ENCODE measurements around the gene CD109.
"Not testable (repeated sequence)": the region's sequence is repeated elsewhere in the genome, so short reads cannot be mapped to it uniquely, and the experiment has no call there.

The CD109 gene

DNA sequence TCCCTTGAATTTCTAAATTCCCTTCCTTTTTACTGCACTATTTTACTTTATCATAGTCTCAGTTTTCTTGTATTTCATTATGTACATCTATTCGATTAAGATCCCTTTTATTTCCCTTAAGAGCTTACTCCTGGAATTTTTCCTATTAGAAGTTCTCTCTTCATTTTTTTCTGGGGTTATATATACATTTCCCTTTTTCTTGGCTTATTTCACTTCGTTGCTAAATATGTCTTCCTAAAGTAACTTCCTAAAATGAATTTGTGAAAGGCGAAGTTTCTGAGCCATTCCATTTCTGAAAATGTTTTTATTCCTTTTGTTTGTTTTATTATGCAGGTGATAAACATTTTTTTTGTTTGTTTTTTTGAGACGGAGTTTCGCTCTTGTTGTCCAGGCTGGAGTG is 5.9 kb upstream of the CD109 start:
- no peak for DNase-seq

DNA sequence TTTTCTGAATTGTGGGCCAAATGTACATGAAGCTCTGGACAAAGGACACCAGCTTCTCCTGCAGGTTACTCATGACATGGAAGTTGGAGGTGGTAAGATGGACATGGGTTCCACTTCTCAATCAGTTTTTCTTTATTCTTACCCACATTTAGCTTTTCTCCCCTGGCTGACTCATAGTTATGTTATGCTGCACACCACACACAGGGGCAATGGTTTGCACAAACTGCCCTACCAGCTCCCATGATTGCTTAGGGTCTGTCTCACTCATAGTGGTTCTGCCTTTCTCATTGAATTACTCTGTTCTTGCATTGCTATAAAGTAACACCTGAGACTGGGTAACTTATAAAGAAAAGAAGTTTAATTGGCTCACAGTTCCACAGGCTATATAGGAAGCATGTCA is 4.5 kb upstream of the CD109 start:
- DNase-seq: no peak

DNA sequence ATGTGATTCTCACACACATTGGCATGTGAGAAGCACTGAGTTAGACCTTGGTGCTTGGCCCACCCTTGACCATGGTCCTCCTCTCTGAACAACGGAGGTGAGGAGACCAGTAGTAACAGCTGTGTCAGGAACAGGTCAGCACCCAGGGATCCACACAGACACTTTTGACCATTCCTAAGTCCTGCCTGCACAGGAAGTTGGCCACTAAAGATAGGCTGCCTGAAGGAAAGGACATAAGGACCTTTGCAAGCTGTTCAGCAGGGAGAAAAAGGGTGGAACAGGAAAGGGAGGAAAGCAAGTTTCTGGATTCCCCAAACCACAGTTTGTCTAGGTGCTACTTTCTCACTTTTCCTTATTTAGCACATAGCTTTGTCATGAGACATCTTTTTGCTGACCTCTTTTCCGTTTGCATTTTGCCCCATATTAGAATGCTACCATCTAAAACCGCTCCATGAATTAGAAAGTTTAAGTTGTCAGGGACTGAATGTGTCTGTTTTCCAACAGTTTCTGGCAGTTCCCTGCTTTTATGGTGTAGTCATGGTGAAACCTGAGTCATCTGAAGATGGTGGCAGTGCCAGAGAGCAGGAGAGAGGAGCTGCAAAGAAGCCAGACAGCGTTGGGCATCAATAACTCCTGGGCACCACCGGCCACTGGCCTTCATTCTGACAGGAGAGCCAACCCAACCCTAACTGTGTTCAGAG is 1.1 kb upstream of the CD109 start:
- DNase-seq: no peak

DNA sequence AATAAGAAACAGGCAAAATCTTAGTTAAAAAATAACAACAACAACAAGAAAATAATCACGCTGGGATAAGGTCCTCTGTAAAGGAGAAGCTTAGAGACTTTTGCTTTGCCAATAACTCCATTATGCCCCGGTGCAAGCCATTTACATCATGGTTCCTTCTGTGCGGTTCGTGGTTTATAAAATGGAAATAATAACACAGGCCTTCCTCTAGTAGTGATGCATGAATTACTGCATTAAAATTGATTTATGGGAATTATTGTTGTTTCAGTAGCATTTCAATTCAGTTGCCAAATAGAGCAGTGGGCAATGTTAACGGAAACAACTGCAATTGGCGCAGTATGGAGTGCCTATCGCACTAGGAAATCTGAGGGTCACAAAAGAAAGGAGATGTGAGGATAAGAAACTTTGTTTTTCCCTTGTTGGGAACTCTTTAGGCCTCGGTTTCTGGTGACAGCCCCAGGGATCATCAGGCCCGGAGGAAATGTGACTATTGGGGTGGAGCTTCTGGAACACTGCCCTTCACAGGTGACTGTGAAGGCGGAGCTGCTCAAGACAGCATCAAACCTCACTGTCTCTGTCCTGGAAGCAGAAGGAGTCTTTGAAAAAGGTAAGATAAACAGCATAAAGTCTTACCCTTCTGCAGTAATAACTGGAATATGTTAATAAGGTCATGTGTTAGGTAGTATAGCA is 1.1 kb downstream of the CD109 start:
- DNase-seq: no peak

DNA sequence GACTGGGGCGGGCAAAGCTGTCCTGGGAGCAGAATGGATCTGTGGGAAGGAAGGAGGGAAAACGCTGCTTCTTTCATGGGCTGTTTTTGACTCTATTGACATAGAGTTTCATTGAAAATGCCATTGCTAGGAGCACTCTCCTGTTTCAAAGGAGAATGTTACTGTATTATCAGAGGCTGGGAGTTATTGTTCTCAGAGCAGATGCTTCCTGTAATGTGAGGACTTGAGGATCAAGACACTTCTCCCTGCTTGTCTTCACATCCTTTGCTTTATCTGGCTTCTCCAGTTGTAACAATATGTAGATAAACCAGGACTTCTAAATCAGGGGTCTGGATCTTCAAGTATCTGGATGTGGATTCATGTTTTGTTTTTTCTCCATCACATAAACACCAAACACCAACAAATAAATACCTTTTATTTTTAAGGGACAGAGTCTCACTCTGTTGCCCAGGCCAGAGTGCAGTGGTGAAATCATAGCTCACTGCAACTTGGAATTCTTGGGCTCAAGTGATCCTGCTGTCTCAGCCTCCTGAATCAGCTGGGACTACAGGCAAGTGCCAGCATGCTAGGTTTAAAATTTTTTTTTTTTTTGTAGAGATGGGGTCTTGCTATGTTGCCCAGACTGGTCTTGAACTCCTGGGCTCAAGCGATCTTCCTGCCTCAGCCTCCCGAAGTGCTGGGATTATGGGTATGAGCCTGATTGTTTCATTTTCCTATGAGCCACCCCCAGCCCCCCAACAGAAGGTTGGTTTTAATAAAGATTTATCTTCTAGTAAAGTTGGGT is 3.9 kb downstream of the CD109 start:
- no peak for DNase-seq

DNA sequence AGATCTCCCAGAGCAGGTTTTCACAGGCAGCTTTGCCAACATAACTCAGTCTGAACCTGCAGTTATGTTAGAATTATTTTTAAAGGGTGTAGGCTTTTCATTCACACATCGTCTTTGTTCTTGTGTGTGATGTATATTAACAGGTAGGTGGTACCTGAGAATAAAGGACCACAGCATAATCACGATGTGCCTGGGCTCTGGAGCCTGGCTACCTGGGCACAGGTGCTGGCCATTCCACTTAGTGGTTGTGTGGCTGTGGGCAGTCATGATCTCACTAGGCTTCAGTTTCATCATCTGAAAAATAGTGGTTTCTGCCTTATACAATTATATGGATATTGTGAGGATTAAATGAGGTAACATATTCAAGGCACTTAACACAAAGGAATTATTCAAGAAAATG is 6.4 kb downstream of the CD109 start:
- no peak for DNase-seq

DNA sequence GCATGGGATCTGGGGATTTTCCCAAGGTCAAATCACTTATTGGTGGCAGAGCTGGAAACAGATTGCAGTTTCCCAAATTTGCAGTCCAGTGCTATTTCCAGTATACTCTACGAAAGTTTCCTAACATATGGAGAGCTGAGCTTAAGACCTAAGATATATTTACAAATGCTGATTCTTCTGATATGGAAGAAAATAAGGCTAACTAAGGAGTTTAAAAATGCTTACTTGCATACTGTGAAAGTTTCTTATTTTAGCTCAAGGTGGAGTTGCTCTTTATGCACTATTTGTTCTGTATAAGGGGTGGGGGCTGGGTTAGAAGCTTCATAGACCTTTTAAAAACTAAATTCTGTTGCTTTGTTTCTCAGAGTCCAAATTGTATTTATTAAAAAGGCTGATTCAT is 7.5 kb downstream of the CD109 start:
- DNase-seq: no peak

DNA sequence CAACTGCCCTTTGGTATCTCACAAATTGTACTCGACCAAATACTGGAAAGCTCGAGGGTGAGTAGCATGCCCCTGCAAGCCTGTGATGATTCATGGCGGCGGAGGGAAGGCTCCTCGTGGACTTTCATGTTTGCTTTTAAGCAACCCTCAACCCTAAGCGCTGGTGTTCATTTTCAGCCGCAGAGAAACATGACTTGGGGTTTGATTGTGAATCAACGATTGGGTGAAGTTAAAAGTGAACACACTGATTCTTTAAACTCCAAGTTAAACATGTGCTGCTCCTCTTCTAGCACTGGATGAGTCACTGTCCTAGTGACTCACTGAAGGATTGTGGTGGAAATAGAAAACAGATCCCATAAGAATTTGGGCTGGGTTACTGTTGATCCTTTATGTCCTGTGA is 8.3 kb downstream of the CD109 start:
- no peak for DNase-seq

DNA sequence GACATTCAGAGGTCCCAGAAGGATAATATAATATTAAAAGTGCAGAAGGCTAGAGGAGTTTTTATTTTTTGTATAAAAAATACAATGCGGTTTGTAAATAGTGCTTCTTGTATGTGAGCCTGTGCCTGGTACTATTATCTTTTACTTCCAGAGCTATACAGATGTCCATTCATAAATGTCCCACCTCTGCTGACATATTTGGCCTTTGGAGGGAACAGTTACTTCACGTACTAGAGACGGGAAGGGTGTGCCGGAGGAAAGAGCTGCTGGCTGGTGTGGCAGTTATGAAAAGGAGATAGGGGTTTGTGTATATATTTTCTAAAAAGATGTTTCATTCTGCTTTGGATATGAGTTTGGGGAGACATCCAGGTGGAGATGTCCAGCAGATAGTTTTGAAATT is 8.8 kb downstream of the CD109 start:
- DNase-seq: no peak

DNA sequence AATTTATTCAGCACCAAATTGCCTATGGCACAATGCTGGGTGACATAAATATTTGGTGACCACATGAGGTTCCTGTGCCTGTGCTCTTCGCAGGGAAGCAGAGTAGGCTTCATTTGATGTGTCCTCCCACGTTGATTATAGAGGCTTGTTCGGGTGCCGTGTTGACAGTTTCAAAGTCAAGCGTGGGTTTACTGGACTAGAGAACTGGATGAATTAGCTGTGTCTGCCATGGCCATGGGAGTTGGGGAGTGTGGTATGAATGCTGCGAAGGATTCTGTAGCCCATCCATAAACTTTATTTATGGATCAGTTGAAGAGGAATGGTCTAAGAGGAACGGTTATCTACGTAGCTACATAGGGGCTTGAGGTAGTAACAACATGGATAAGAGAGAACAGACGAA is 11.0 kb downstream of the CD109 start:
- no peak for DNase-seq

DNA sequence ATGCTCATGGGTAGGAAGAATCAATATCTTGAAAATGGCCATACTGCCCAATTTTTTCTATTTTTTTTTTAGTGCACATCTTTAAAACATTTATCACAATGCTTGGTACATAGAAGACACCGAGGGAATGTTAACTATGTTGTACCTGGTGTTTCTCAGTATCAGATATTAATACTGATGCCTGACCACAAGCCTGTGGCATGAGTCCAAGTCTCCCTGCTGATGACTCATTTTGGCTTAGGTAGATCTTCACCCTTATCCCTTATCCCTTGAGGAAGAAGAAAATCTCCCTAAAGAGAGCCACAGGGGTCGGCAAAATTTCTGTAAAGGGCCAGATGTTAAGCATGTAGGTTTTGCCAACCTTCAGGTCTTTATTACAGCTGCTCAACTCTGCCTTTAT is 14.5 kb downstream of the CD109 start:
- no peak for DNase-seq

DNA sequence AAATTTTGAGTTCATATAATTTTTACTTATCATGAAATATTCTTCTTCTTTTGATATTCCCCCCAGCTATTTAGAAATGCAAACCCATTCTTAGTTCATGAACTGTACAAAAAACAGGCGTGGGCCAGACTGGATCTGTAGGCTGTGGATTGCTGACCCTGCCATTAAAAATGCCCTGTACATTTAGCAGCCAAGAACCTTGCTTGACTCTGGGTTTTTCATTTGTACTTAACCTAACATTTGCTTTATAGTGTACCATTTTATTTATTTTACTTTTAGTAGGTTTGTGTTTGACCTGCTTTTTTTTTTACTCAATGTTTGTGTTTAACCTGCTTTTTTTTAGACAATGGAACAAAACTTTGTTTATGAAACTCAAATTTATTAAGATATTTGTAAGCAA is 14.9 kb downstream of the CD109 start:
- DNase-seq: no peak

DNA sequence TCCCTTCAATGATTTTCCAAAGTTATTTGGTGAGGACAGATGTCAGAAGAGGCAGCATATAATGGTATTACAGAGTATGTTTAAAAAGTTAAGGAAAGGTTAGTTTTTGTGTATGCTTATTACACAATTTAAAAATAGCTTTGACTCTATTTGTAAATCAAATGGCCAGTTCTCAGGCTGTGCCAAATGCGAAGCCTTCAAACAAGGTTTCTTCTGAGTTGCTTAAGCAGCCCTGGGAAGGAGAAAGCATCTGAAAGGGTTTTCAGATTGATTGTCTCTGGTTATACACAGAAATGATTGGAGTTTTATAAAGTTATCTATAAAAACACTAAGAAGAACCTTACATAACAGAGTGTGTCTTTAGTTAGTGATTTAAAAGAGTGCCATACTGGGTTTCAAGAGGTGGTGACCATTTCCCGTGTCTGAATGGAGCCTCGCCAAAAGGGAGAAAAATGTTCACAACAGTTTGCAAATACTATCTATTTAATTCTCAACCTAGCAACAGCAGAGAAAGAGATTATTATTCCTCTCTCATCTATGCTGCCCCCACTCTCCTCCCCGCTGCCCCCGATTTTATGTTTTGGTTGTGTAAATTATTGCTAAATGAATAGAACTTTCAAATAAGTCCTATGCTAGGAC is 16.7 kb downstream of the CD109 start:
- no peak for DNase-seq

DNA sequence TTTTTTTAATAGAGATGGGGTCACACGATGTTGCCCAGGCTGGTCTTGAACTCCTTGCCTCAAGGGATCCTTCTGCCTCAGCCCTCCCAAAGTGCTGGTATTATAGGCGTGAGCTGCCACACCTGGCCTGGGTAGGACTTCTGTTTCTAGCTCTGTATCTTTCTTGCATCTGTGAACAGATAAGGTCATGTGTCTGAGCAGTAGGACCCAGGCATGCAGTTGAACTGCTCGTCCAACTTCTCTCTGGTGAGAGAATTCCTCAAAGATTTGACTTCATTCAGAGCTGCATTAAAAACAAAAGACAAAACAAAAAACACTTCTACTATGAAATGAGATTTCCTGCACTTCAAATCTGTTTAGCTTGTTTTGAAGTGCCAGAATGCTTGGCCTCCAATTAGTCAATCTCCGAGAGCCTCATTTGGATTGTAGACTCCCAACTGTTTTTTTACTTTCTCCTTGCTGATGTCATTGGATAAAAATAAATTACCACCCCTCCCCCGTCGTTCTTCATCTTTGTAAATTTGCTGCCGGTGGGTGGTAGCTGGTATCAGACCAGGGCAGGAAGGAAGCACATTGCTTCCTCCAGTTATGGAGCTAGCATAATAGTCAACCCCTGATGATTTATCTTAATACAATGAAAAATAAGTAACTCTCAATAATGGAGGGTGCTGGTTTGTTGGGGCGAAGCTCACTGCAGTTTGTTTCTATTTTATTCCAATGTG is 17.6 kb downstream of the CD109 start:
- no peak for DNase-seq

DNA sequence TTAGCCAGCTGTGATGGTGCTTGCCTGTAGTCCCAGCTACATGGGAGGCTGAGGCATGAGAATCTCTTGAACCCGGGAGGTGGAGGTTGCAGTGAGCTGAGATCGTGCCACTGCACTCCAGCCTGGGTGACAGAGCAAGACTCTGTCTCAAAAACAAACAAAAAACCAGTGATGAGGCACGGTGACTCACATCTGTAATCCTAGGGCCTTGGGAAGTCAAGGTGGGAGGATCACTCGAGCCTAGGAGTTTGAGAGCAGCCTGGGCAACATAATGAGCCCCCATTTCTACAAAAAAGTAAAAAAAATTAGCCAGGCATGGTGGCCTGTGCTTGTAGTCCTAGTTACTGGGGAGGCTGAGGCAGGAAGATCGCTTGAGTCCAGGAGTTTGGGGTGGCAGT is 19.1 kb downstream of the CD109 start:
- DNase-seq: not testable (repeated sequence)

DNA sequence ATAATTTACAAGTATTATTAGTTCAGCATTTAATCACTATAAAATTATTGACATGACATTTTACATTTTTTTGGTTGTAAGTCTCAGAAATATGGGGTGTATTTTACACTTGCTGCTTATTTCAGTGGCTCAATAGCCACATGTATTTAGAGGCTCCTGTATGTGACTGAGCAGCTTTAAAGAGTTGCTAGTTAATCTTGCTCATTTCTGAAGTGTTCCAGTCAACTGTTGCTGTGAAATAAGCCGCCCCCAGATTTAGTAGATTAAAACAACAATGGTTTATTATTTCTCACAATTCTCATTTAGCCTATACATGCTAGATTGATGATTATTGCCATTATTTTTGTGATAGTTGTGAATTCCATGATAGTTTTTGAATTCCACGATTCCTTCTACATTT is 23.0 kb downstream of the CD109 start:
- no peak for DNase-seq

DNA sequence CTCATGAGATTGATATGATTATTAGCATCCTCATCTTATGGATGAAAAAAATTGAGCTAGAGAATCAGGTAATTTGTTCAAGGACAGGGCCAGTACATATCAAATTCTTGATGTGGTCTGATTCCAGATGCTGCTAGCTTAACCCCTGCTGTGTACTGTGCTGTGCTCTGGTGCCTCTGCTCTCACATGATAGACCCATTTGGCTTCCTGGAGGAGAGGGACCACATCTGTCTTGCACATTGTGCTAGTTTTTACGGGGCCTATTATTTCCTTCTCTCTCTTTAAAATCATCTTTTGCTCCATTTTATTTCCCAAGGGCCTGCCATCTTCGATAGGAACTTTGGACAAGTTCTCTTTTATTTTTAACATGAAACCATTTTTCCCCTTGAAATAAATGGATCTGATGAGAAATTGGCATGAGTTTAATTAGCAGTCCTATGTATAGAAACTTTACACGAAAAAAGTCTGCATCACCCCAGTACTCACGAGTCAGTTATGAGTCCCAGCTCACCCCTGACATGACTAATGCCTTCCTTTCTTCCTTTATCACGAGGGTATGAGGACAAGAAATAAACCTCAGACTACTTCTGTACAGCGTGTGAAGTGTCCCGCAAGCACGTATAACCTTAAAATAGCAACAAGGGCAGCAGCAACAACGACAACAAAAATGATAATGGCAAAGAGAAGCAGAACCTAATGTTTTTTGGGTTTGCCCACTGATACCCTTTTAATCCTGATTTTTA is 26.5 kb downstream of the CD109 start:
- DNase-seq: peak in 1 of 2 donors; percentile 12

DNA sequence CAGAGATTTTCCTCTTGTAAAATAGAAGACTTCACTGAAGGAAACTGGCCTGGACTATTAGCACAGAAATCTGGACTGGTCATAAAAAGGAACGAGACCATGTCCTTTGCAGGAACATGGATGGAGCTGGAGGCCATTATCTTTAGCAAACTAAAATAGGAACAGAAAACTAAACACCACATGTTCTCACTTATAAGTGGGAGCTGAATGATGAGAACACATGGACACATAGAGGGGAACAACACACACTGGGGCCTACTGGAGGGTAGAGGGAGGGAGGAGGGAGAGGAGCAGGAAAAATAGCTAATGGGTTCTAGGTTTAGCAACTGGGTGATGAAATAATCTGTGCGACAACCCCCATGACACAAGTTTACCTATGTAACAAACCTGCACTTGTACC is 27.5 kb downstream of the CD109 start:
- DNase-seq: not testable (repeated sequence)

DNA sequence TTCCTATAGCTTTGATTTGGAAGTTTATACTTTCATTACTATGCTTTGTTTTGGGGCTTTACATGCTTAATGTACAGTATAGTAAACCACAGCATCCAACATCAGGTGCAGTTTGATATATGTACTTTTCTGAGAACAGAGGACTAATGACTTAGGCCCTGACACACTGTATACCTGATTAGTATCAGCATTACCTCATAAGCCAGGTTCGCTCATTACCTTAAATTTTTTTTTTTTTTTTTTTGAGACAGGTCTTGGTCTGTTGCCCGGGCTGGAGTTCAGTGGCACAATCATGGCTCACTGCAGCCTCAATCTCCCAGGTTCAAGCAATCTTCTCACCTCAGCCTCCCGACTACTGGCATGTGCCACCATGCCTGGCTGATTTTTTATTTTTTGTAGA is 28.4 kb downstream of the CD109 start:
- DNase-seq: no peak

DNA sequence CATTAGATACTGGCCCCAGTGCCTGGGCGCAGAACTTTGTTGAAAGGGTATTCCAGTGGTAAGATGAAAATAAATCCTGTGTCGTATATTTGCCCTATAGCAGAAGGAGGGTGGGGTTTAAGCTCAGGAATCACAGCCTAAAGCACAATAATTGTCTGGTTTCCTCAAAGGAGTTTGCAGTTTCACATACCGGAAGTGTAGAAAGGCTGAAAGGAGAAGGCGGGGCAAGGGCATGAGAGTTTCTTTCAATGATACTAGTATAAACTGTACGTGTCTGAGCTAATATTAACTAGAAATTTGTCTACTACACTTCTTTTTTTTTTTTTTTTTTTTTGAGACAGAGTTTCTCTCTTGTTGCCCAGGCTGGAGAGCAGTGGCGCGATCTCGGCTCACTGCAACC is 29.2 kb downstream of the CD109 start:
- peak; percentile 15 to 40 for DNase-seq

DNA sequence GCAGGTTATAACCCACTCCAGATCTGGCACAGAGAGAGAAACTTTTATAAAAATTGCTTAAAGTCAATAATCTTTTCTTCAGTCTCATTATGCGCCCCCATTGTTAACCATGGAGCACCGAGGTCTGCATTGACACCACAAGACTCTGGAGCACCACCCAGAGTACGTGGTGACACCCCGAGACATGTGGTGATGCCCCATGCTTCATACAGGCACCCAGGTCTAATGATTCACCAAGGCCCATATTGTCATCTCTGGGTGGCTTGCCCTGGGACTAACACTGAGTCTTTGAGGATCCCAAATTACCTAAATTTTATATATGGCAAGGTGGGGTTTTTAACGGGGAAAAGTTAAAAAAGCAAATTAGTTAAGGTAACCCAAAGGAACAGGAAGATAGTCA is 31.1 kb downstream of the CD109 start:
- no peak for DNase-seq

DNA sequence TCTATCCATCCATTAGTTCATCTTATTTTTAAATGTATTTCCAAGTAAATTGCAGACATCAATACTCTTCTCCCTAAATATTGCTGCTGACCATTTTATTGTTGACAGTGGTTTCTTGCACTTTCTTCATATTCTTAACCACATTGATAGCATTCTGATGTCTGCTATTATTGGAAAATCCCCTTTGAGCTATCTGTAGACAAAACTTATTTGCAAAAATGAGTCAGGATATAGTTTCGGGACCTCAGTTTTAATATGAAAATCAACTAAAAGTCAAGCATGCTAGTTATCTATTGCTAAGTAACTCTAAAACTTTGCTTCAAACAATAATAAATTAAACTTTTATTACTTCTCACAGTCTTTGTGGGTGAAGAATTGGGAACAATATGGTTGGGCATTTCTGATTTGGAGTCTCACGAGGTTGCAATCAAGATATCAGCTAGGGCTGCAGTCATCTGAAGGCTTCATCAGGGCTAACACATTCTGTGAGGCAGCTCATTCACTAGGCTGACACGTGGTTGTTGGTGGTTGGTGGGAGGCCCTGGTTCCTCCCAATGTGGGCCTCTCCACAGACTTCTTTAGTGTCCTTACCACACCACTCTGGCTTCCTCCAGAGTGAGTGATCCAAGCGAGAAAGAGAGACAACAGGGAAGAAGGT is 32.7 kb downstream of the CD109 start:
- DNase-seq: no peak

Data from CD4-positive, alpha-beta T cell treated with Interleukin-1 beta for 1 hour (primary cell).